GM23248 (cell line): ENCODE measurements around the gene RFPL3. TPM values are rescaled to one million over a fixed set of nuclear protein-coding genes. Genes with fewer than 3 reads are reported as not detected.

Experiments used
- DNase-seq: peaks from one replicate; pipeline ENCODE4 v3.0.0-alpha.2; 2015
- H2AFZ ChIP-seq: fragments of 200-600 bp; sonication (generic); 2 replicates; pipeline ENCODE4 v1.6.1; 2016; ENCODE audit warnings: antibody characterized with exemption
- H3F3A ChIP-seq: fragments of 200-600 bp; sonication (generic); 2 replicates; pipeline ENCODE4 v1.6.1; 2016; ENCODE audit warnings: mild to moderate bottlenecking, antibody characterized with exemption, mixed run types; ENCODE audit not compliant: insufficient read depth
- H3K27ac ChIP-seq: fragments of 200-600 bp; sonication (generic); 2 replicates; pipeline ENCODE4 v1.5.1; 2016; ENCODE audit warnings: mild to moderate bottlenecking
- H3K27me3 ChIP-seq: fragments of 200-600 bp; sonication (generic); replicated peaks from 2 replicates; pipeline ENCODE4 v1.6.1; 2016; ENCODE audit warnings: mild to moderate bottlenecking; ENCODE audit not compliant: insufficient read depth
- H3K36me3 ChIP-seq: fragments of 200-600 bp; sonication (generic); 2 replicates; pipeline ENCODE4 v1.6.1; 2016; ENCODE audit warnings: low read depth, mild to moderate bottlenecking
- H3K4me1 ChIP-seq: fragments of 200-600 bp; sonication (generic); 2 replicates; pipeline ENCODE4 v1.6.1; 2016; ENCODE audit warnings: mild to moderate bottlenecking; ENCODE audit not compliant: insufficient read depth
- H3K4me2 ChIP-seq: fragments of 200-600 bp; sonication (generic); one replicate; pipeline ENCODE4 v1.6.1; 2016; ENCODE audit warnings: mild to moderate bottlenecking; ENCODE audit not compliant: unreplicated experiment
- H3K4me3 ChIP-seq: fragments of 200-600 bp; sonication (generic); 2 replicates; pipeline ENCODE4 v1.5.1; 2016; ENCODE audit warnings: mild to moderate bottlenecking
- H3K79me2 ChIP-seq: fragments of 200-600 bp; sonication (generic); 2 replicates; pipeline ENCODE4 v1.6.1; 2016; ENCODE audit warnings: mild to moderate bottlenecking; ENCODE audit not compliant: insufficient read depth
- H3K9ac ChIP-seq: fragments of 200-600 bp; sonication (generic); 2 replicates; pipeline ENCODE4 v1.6.1; 2016; ENCODE audit warnings: mild to moderate bottlenecking
- H3K9me2 ChIP-seq: fragments of 200-600 bp; sonication (generic); 2 replicates; pipeline ENCODE4 v1.6.1; 2016; ENCODE audit warnings: mixed run types, mild to moderate bottlenecking, moderate library complexity; ENCODE audit not compliant: insufficient read depth
- H3K9me3 ChIP-seq: fragments of 200-600 bp; sonication (generic); one replicate; pipeline ENCODE4 v1.6.1; 2017; ENCODE audit warnings: low read depth
- H4K20me1 ChIP-seq: fragments of 200-600 bp; sonication (generic); 2 replicates; pipeline ENCODE4 v1.6.0; 2016; ENCODE audit not compliant: insufficient read depth
- EZH2 ChIP-seq: fragments of 200-600 bp; sonication (generic); IDR thresholded peaks from 2 replicates; pipeline ENCODE4 v1.6.1; 2018; ENCODE audit warnings: antibody characterized with exemption, mild to moderate bottlenecking; ENCODE audit not compliant: insufficient read depth, poor library complexity, severe bottlenecking
- EZH2phosphoT487 ChIP-seq: fragments of 200-600 bp; sonication (generic); IDR thresholded peaks from 2 replicates; pipeline ENCODE4 v1.6.1; 2018; ENCODE audit warnings: antibody characterized with exemption, moderate library complexity, mild to moderate bottlenecking, low read depth; ENCODE audit not compliant: insufficient read depth
- WGBS, 2 experiments: methylation state at CpG; one replicate each; pipeline ENCODE4 v1.1.6; 2015 to 2017; ENCODE audit warnings: low lambda C conversion rate in 2 of 2, low coverage in 1 of 2; ENCODE audit errors: missing lambda C conversion rate in 2 of 2; 5-methylcytosine and 5-hydroxymethylcytosine counted together
- in situ Hi-C: fragments of 300-500 bp; cut with MboI; formaldehyde crosslinking; loops from 2 replicates; pipeline ENCODE4 v1.15.0; 2020
- polyA plus RNA-seq: library from polyadenylated mRNA; unstranded; fragments of >200 nt; fragmentation: Nextera tagmentation; extraction: Ambion mirVana; gene quantifications from 2 replicates; pipeline ENCODE4 v1.2.1, GENCODE V29; 2016
- total RNA-seq: library from RNA; depleted of rRNA; stranded (reverse); fragments of >200 nt; shearing (Covaris generic); gene quantifications from 2 replicates; pipeline ENCODE4 v1.2.3, GENCODE V29; 2014

RFPL3 gene
- total and polyA plus RNA-seq, 2 experiments from 2014 or later = not detected

GRCh38 chr22:32339190-32340012 is 18.3 kb upstream of the RFPL3 start:
- no peaks in the 10 kb centered on the region for H4K20me1 ChIP-seq
- no peak overlapping the region for H3K9ac ChIP-seq
- H3K79me2 ChIP-seq = no peaks in the 10 kb centered on the region
- no peak overlapping the region for H3K27ac ChIP-seq
- H3K36me3 ChIP-seq = no peaks in the 10 kb centered on the region
- H2AFZ ChIP-seq = no peak overlapping the region
- in situ Hi-C loops = no loop called here
- TF ChIP-seq EZH2phosphoT487 (no peak), EZH2 (no peak)
- no peaks in the 10 kb centered on the region for H3K9me2 ChIP-seq
- DNase-seq = no peak
- no peak overlapping the region for H3K4me3 ChIP-seq
- H3F3A ChIP-seq = no peaks in the 10 kb centered on the region
- no peaks in the 10 kb centered on the region for H3K4me1 ChIP-seq
- 69 to 71% methylated on average over 22 to 23 of the region's 23 CpGs for WGBS, 2 experiments
- H3K4me2 ChIP-seq = no peak overlapping the region
- H3K27me3 ChIP-seq = peaks cover 33% of the 10 kb centered on the region
- H3K9me3 ChIP-seq = no peaks in the 10 kb centered on the region

- Histone ChIP-seq H3K9me2 (no peaks in the 10 kb centered on the region), H3K4me3 (no peak overlapping the region), H2AFZ (no peak overlapping the region), H3K9me3 (no peaks in the 10 kb centered on the region), H4K20me1 (no peaks in the 10 kb centered on the region), H3K36me3 (no peaks in the 10 kb centered on the region), H3K79me2 (no peaks in the 10 kb centered on the region), H3K27ac (no peak overlapping the region), H3K4me2 (no peak overlapping the region), H3F3A (no peaks in the 10 kb centered on the region), H3K27me3 (peaks cover 43% of the 10 kb centered on the region), H3K9ac (no peak overlapping the region), H3K4me1 (no peaks in the 10 kb centered on the region)
- 68 to 71% methylated on average over 11 of the region's 11 CpGs for WGBS, 2 experiments
- no peak for TF ChIP-seq EZH2
- no peak for DNase-seq
- in situ Hi-C loops = no loop called here
These were observed 17.3 kb upstream of the RFPL3 start for GRCh38 chr22:32340411-32340810.

- Histone ChIP-seq H3K9me3 (no peaks in the 10 kb centered on the region), H3K4me2 (no peak overlapping the region), H3F3A (no peaks in the 10 kb centered on the region), H3K4me1 (no peaks in the 10 kb centered on the region), H3K9ac (no peak overlapping the region), H2AFZ (no peak overlapping the region), H3K9me2 (no peaks in the 10 kb centered on the region), H3K27me3 (peaks cover 48% of the 10 kb centered on the region), H4K20me1 (no peaks in the 10 kb centered on the region), H3K79me2 (no peaks in the 10 kb centered on the region), H3K4me3 (no peak overlapping the region), H3K27ac (no peak overlapping the region), H3K36me3 (no peaks in the 10 kb centered on the region)
- in situ Hi-C loops = no loop called here
- 60 to 66% methylated on average over 12 to 13 of the region's 13 CpGs for WGBS, 2 experiments
- DNase-seq = no peak
- TF ChIP-seq EZH2 (no peak), EZH2phosphoT487 (no peak)
These were observed 16.4 kb upstream of the RFPL3 start for GRCh38 chr22:32341122-32341740.

- Histone ChIP-seq H4K20me1 (no peaks in the 10 kb centered on the region), H3K27ac (no peak overlapping the region), H3K4me3 (no peak overlapping the region), H3F3A (no peaks in the 10 kb centered on the region), H3K27me3 (peaks cover 39% of the 10 kb centered on the region), H2AFZ (no peak overlapping the region), H3K9me2 (no peaks in the 10 kb centered on the region), H3K36me3 (no peaks in the 10 kb centered on the region), H3K9me3 (no peaks in the 10 kb centered on the region), H3K4me2 (no peak overlapping the region), H3K9ac (no peak overlapping the region), H3K4me1 (no peaks in the 10 kb centered on the region), H3K79me2 (no peaks in the 10 kb centered on the region)
- no peak for DNase-seq
- 38 to 41% methylated on average over 2 of the region's 2 CpGs for WGBS, 2 experiments
- in situ Hi-C loops = no loop called here
- TF ChIP-seq EZH2 (no peak), EZH2phosphoT487 (no peak)
These were observed 14.7 kb upstream of the RFPL3 start for GRCh38 chr22:32342977-32343376.
